ENCODE measurements around the gene UBE2E3.

UBE2E3 gene

DNA sequence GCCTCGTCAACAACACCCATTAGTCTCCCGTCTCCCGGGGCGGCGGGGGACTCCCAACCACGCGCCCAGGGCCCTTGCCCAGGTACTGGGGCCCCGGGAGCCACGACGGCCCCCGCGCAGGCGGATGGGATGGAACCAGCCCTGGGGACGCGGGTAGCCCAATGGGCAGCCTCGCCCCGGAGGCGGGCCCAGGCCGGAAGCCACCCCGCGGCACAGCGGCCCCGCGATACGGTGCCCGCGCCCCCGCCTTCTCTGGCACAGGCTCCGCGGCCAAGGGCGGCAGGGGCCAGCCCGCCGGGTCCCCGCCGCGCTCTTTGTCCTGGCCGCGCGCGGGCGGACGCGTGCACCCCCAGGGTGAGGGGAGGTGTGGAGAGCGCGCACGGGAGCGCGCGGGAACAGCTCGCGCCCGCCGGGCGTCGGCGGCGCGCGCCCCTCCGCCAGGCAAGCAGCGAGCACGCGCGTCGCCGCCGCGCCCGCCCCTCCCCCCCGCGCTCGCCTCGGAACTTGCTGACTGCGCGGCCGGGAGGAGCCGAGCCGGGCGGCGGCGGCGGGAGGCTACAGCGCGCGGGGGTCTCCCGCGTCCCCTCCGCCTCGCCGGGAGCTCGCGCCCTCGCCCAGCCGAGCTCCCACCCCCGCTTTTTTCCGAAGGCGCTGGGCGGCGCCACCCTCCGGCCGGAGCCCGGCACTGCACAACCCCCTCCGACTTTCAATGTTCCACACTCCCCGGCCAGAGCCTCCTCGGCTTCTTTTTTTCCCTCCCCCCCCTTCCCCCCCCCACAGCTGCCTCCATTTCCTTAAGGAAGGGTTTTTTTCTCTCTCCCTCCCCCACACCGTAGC, at the start of gene UBE2E3:
Gene UBE2E3 (plus strand): TSS at position 500 of the 837 bp plus-strand sequence. CDS start 1,438 bp downstream, outside the sequence.
- Histone ChIP-seq H3K9me2 (replicated peaks; ENCODE audit: low read depth, low read length) (no peaks in the 10 kb centered on the region), H3K4me2 (ENCODE audit: low read depth, low read length, poor library complexity, severe bottlenecking) (no peak within 1 kb of the TSS), H3K79me2 (ENCODE audit: insufficient read depth, low read length) (no peaks in the 10 kb centered on the region), H3K27me3 (ENCODE audit: insufficient read depth, low read length, poor library complexity, severe bottlenecking) (no peaks in the 10 kb centered on the region), H2AFZ (ENCODE audit: low read length) (no peak within 1 kb of the TSS), H3K9me3 (ENCODE audit: insufficient read depth, low read depth, low read length) (no peaks in the 10 kb centered on the region), H3K4me3 (ENCODE audit: low read length, poor library complexity, severe bottlenecking) (no peak within 1 kb of the TSS), H3K9ac (ENCODE audit: low read depth, low read length, poor library complexity, severe bottlenecking) (no peak within 1 kb of the TSS), H3K4me1 (ENCODE audit: insufficient read depth, low read length, poor library complexity, severe bottlenecking) (no peaks in the 10 kb centered on the region), H3K36me3 (ENCODE audit: insufficient read depth, low read length) (no peaks in the 10 kb centered on the region), H3F3A (ENCODE audit: low read depth) (no peaks in the 10 kb centered on the region), H4K20me1 (ENCODE audit: insufficient read depth, low read length, poor library complexity, severe bottlenecking) (no peaks in the 10 kb centered on the region)
- no peak for TF ChIP-seq EZH2phosphoT487 (IDR thresholded peaks at IDR 0.05; ENCODE audit: borderline replicate concordance)
- TF ChIP-seq, protein P1, sequence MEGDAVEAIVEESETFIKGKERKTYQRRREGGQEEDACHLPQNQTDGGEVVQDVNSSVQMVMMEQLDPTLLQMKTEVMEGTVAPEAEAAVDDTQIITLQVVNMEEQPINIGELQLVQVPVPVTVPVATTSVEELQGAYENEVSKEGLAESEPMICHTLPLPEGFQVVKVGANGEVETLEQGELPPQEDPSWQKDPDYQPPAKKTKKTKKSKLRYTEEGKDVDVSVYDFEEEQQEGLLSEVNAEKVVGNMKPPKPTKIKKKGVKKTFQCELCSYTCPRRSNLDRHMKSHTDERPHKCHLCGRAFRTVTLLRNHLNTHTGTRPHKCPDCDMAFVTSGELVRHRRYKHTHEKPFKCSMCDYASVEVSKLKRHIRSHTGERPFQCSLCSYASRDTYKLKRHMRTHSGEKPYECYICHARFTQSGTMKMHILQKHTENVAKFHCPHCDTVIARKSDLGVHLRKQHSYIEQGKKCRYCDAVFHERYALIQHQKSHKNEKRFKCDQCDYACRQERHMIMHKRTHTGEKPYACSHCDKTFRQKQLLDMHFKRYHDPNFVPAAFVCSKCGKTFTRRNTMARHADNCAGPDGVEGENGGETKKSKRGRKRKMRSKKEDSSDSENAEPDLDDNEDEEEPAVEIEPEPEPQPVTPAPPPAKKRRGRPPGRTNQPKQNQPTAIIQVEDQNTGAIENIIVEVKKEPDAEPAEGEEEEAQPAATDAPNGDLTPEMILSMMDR (conservative IDR thresholded peaks at IDR 0.05; ENCODE audit: low read length): no peak

DNA sequence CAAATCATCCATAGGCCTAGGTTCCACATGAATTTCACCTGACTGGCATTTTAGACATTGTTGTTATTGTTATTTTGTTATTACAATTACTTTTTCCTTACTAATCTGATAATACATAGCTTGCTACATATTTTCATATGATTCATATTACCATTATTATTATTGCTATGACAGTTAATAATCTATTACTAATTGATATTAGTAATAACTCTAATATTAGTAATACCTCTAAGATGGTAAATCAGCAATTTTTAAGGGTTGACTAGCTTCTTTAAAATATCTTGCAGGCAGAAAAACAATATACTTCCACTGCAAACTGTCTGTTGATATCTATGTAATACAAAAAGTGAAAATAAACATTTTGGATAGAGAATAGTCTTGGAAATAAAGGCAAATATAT, 48.6 kb upstream of the UBE2E3 start:
- no peak overlapping the region for H3K4me2 ChIP-seq (ENCODE audit: low read depth, low read length, poor library complexity, severe bottlenecking)
- no peaks in the 10 kb centered on the region for H3K79me2 ChIP-seq (ENCODE audit: insufficient read depth, low read length)
- no peaks in the 10 kb centered on the region for H3K9me3 ChIP-seq (ENCODE audit: insufficient read depth, low read depth, low read length)
- no peaks in the 10 kb centered on the region for H3K36me3 ChIP-seq (ENCODE audit: insufficient read depth, low read length)
- no peak for TF ChIP-seq EZH2phosphoT487 (IDR thresholded peaks at IDR 0.05; ENCODE audit: borderline replicate concordance)
- TF ChIP-seq, protein P1 (conservative IDR thresholded peaks at IDR 0.05; ENCODE audit: low read length): no peak
- H3K9me2 ChIP-seq (replicated peaks; ENCODE audit: low read depth, low read length): no peaks in the 10 kb centered on the region
- H4K20me1 ChIP-seq (ENCODE audit: insufficient read depth, low read length, poor library complexity, severe bottlenecking): no peaks in the 10 kb centered on the region
- no peaks in the 10 kb centered on the region for H3F3A ChIP-seq (ENCODE audit: low read depth)
- no peaks in the 10 kb centered on the region for H3K4me1 ChIP-seq (ENCODE audit: insufficient read depth, low read length, poor library complexity, severe bottlenecking)
- no peak overlapping the region for H2AFZ ChIP-seq (ENCODE audit: low read length)
- H3K4me3 ChIP-seq (ENCODE audit: low read length, poor library complexity, severe bottlenecking): no peak overlapping the region
- no peak overlapping the region for H3K9ac ChIP-seq (ENCODE audit: low read depth, low read length, poor library complexity, severe bottlenecking)
- no peaks in the 10 kb centered on the region for H3K27me3 ChIP-seq (ENCODE audit: insufficient read depth, low read length, poor library complexity, severe bottlenecking)

DNA sequence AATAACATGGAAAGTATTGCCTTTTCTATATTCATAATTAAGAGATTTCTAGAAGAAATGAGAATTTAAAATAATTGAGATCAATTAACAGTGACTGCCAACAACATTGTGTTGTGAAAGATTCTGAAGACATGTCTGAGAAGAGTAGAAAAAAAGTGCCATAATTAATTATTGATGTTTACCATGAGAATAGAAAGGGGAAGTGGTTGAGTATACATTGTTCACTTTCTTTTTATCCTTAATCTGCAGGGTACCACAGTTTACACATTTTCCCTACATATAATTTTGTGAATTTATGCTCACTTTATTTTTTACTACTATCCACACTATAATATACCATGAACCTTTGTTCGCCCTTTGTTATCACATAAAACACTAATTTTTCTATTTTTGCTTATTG, 47.1 kb upstream of the UBE2E3 start:
- H3K4me2 ChIP-seq (ENCODE audit: low read depth, low read length, poor library complexity, severe bottlenecking): no peak overlapping the region
- H3K36me3 ChIP-seq (ENCODE audit: insufficient read depth, low read length): no peaks in the 10 kb centered on the region
- H3K9me2 ChIP-seq (replicated peaks; ENCODE audit: low read depth, low read length): no peaks in the 10 kb centered on the region
- no peaks in the 10 kb centered on the region for H3F3A ChIP-seq (ENCODE audit: low read depth)
- TF ChIP-seq, protein P1 (conservative IDR thresholded peaks at IDR 0.05; ENCODE audit: low read length): no peak
- TF ChIP-seq EZH2phosphoT487 (IDR thresholded peaks at IDR 0.05; ENCODE audit: borderline replicate concordance): no peak
- no peaks in the 10 kb centered on the region for H3K79me2 ChIP-seq (ENCODE audit: insufficient read depth, low read length)
- H4K20me1 ChIP-seq (ENCODE audit: insufficient read depth, low read length, poor library complexity, severe bottlenecking): no peaks in the 10 kb centered on the region
- no peaks in the 10 kb centered on the region for H3K4me1 ChIP-seq (ENCODE audit: insufficient read depth, low read length, poor library complexity, severe bottlenecking)
- H3K9ac ChIP-seq (ENCODE audit: low read depth, low read length, poor library complexity, severe bottlenecking): no peak overlapping the region
- H3K9me3 ChIP-seq (ENCODE audit: insufficient read depth, low read depth, low read length): no peaks in the 10 kb centered on the region
- H3K27me3 ChIP-seq (ENCODE audit: insufficient read depth, low read length, poor library complexity, severe bottlenecking): no peaks in the 10 kb centered on the region
- no peak overlapping the region for H3K4me3 ChIP-seq (ENCODE audit: low read length, poor library complexity, severe bottlenecking)
- no peak overlapping the region for H2AFZ ChIP-seq (ENCODE audit: low read length)

Data from Loucy (cell line).